Hematopoietic multipotent progenitor cell treated with erythropoietin and hydrocortisone succinate and interleukin-3 and kit ligand, for 15 days (in vitro differentiated cells): ENCODE data around the gene TMEM218.
"Not testable (repeated sequence)": the region's sequence is repeated elsewhere in the genome, so short reads cannot be mapped to it uniquely, and the experiment has no call there.

Source experiments
- DNase-seq: peaks from one replicate; pipeline ENCODE4 v3.0.0-alpha.2; 2015; ENCODE audit warnings: low spot score

Gene TMEM218

GRCh38 chr11:125090151-125090550 lies 21.3 kb downstream of the TMEM218 start:
- not testable (repeated sequence) for DNase-seq

- DNase-seq: not testable (repeated sequence)
These were observed 21.9 kb downstream of the TMEM218 start for GRCh38 chr11:125089481-125089880.

- DNase-seq: no peak
These were observed 22.6 kb downstream of the TMEM218 start for GRCh38 chr11:125088576-125089455.

DNA sequence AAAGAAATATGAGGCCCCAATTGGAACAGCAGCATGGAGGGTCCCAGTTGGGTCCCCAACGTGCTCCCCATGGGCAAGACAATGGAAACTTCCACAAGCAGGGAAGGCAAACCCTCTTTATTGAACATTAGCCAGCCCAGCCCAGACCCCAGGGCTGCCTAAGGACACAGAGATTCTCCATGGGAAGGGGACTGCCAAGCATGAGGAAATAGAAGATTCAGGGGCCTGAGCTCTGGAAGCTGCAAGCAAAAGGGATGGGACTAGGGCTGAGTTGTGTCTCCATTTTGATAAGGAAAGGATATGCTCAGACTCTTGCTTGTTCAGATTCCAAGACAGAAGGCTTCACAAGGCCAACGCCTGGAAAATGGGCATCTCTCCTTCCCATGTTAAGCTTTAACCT lies 23.3 kb downstream of the TMEM218 start:
- no peak for DNase-seq

GRCh38 chr11:125086633-125087296 lies 24.7 kb downstream of the TMEM218 start:
- no peak for DNase-seq

GRCh38 chr11:125085301-125086081 lies 25.9 kb downstream of the TMEM218 start:
- DNase-seq: no peak

GRCh38 chr11:125084761-125085231 lies 26.6 kb downstream of the TMEM218 start:
- DNase-seq: no peak

- no peak for DNase-seq
These were observed 27.4 kb downstream of the TMEM218 start for GRCh38 chr11:125084057-125084416.

GRCh38 chr11:125083312-125084056 lies 27.9 kb downstream of the TMEM218 start:
- no peak for DNase-seq

GRCh38 chr11:125082611-125083311 lies 28.7 kb downstream of the TMEM218 start:
- no peak for DNase-seq

DNA sequence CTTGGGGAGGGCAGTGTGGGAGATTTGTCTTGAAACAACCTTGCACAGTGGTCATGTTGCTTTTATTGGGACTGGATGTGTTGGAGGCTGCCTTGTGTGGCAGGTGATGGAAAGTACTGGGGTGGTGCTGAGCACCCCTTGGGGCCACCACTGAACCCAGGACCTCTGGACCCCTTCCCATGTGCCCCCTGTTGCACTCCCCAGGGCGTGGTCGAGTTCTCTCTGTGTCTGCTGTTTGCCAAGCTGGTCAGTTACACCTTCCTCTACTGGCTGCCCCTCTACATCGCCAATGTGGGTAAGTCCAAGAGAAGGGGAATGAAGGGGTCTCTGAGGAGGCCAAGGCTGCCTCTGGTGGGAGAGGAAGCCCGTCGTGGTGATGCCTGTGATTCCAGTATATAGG lies 29.4 kb downstream of the TMEM218 start:
- DNase-seq: no peak

DNA sequence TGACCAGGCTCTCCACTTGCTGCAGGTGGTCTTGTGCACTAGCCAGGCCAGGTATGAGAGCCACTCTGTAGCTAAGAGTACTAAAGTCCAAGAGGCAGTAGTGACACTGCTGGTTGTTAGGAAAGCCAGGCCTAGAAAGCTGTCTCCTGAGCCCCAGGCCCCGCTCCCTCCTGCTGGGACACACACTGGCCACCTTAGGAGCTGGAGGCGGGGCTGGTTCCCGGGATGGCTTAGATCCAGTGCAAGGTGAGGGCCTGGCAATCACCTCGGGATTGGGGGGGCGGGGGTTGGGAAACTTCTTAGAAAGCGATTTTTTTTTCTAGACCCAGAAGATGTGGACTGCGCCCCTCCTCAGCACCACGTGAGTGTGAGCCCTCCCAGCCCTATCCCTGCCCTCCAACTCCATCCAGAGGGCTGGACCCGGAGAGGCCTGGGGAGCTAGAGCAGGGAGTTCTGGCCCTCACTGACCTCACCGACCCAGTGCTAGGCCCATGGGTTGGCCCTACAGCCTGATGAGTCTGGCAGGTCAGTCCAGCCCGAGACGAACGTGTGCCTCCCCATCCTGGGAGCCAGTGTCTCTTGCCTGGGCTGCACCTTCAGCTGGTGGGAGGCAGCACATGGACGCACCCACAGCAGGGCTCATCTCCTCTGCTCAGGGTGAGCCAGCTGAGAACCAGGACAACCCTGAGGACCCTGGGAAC lies 30.2 kb downstream of the TMEM218 start:
- DNase-seq: no peak

GRCh38 chr11:125080531-125080911 lies 30.9 kb downstream of the TMEM218 start:
- DNase-seq: no peak

GRCh38 chr11:125079878-125080530 lies 31.4 kb downstream of the TMEM218 start:
- DNase-seq: no peak

GRCh38 chr11:125079151-125079877 lies 32.1 kb downstream of the TMEM218 start:
- no peak for DNase-seq

- no peak for DNase-seq
These were observed 32.8 kb downstream of the TMEM218 start for GRCh38 chr11:125078516-125079140.

GRCh38 chr11:125078016-125078415 lies 33.4 kb downstream of the TMEM218 start:
- DNase-seq: no peak

- DNase-seq: no peak
These were observed 35.0 kb downstream of the TMEM218 start for GRCh38 chr11:125076378-125076945.
